ENCODE data around the gene PSME4. TPM values are rescaled to one million over a fixed set of nuclear protein-coding genes. Genes with fewer than 3 reads are reported as not detected.

PSME4 gene
- total RNA-seq, 1 donor from 2014 or later = 71.2 TPM

DNA sequence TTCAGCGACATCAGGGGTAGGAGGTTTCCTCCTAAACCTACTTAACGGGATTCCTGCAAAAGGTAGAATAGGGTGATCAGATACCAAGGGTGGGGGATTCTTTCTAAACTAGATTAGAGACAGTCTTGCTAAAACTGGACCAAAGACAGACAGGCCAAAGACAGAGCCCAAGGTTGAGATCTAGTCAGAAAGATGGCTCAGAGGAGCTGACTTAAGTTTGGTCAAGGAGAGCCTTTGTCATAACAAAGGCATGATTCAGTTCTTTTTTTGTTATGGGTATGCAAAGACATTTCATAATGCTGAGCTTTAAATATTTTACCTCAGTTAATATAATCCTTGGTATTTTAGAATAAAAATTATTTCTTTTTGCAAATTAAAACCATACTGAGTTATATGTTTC is 93.2 kb downstream of the PSME4 start:
- H3K4me3 ChIP-seq = no peak overlapping the region
- TF ChIP-seq POLR2AphosphoS5 (IDR thresholded peaks at IDR 0.05; ENCODE audit: insufficient read depth in 1 of 2, low read depth in 1 of 2) (no peak), POLR2A (IDR thresholded peaks at IDR 0.05) (no peak)
- TF ChIP-seq, protein P1, sequence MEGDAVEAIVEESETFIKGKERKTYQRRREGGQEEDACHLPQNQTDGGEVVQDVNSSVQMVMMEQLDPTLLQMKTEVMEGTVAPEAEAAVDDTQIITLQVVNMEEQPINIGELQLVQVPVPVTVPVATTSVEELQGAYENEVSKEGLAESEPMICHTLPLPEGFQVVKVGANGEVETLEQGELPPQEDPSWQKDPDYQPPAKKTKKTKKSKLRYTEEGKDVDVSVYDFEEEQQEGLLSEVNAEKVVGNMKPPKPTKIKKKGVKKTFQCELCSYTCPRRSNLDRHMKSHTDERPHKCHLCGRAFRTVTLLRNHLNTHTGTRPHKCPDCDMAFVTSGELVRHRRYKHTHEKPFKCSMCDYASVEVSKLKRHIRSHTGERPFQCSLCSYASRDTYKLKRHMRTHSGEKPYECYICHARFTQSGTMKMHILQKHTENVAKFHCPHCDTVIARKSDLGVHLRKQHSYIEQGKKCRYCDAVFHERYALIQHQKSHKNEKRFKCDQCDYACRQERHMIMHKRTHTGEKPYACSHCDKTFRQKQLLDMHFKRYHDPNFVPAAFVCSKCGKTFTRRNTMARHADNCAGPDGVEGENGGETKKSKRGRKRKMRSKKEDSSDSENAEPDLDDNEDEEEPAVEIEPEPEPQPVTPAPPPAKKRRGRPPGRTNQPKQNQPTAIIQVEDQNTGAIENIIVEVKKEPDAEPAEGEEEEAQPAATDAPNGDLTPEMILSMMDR (IDR thresholded peaks at IDR 0.05) = no peak
- H3K36me3 ChIP-seq = peaks cover 0 to 50% of the 10 kb centered on the region in 2 donors
- DNase-seq (ENCODE audit: extremely low spot score in 2 of 2) = no peak
- H3K9me3 ChIP-seq = no peaks in the 10 kb centered on the region
- intact Hi-C loops (cut with DNase I) = no loop called here
- no peaks in the 10 kb centered on the region for H3K4me1 ChIP-seq
- H3K27ac ChIP-seq = no peak overlapping the region
- H3K27me3 ChIP-seq = no peaks in the 10 kb centered on the region

DNA sequence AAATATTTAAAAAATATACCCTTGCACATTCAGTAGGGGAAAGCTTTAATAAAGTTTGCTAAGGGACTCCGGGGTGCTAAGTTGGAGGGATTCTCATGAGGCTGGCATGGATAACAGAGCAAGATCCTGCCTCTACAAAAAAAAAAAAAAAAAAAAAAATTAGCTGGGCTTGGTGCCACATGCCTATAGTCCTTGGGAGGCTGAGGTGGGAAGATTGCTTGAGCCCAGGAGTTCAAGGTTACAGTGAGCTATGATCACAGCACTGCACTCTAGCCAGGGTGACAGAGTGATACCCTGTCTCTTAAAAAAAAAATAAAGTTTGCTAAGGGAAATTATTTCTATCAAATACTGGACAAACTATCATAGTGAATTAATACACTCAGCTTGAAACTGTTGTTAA is 93.7 kb downstream of the PSME4 start:
- no peak overlapping the region for H3K4me3 ChIP-seq
- no peaks in the 10 kb centered on the region for H3K4me1 ChIP-seq
- intact Hi-C loops (cut with DNase I) = no loop called here
- H3K9me3 ChIP-seq = no peaks in the 10 kb centered on the region
- peaks cover 0 to 46% of the 10 kb centered on the region in 2 donors for H3K36me3 ChIP-seq
- TF ChIP-seq POLR2AphosphoS5 (IDR thresholded peaks at IDR 0.05; ENCODE audit: insufficient read depth in 1 of 2, low read depth in 1 of 2) (no peak), POLR2A (IDR thresholded peaks at IDR 0.05) (no peak)
- TF ChIP-seq, protein P1 (IDR thresholded peaks at IDR 0.05) = no peak
- no peaks in the 10 kb centered on the region for H3K27me3 ChIP-seq
- no peak for DNase-seq (ENCODE audit: extremely low spot score in 2 of 2)
- no peak overlapping the region for H3K27ac ChIP-seq

DNA sequence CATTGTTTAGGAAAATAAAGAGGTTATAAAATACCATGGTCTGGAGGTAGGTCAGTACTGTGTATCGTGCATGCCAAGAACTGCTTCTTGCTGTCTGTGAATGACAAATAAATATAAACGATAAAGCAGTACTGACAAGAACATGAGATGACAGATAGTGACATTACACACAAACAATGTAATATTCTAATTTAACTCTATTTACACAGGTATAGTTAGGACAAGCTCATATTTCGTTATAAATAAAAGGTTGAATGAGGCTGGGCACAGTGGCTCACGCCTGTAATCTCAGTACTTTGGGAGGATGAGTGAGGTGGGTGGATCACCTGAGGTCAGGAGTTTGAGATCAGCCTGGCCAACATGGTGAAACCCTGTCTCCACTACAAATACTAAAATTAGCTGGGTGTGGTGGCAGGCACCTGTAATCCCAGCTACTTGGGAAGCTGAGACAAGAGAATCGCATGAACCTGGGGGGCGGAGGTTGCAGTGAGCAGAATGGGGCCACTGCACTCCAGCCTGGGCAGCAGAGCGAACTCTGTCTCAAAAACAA is 96.3 kb downstream of the PSME4 start:
- DNase-seq (ENCODE audit: extremely low spot score in 2 of 2) = no peak
- H3K36me3 ChIP-seq = peaks cover 0 to 31% of the 10 kb centered on the region in 2 donors
- H3K27ac ChIP-seq = no peak overlapping the region
- TF ChIP-seq, protein P1 (IDR thresholded peaks at IDR 0.05) = no peak
- TF ChIP-seq POLR2AphosphoS5 (IDR thresholded peaks at IDR 0.05; ENCODE audit: insufficient read depth in 1 of 2, low read depth in 1 of 2) (no peak), POLR2A (IDR thresholded peaks at IDR 0.05) (no peak)
- intact Hi-C loops (cut with DNase I) = no loop called here
- H3K9me3 ChIP-seq = no peaks in the 10 kb centered on the region
- no peaks in the 10 kb centered on the region for H3K27me3 ChIP-seq
- no peaks in the 10 kb centered on the region for H3K4me1 ChIP-seq
- no peak overlapping the region for H3K4me3 ChIP-seq

DNA sequence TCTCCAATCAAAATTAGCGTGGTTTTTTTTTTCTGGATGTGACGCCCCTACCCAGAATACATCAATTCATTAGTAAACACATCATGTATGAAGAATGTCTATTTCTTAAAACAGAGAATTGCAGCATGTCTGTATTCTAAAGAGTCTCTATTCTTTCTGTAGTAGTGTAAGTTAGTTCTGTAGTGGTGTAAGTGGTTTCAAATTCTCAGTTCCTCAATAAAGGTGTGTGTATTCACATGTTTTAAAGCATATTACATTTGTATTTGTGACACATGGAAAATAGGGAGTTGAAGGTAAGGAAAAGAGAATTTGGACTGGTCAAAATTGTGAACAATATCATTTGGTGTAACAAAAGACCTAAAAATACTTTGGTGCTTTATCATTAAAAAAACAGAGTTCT is 103.0 kb downstream of the PSME4 start:
- peaks cover 0 to 42% of the 10 kb centered on the region in 2 donors for H3K36me3 ChIP-seq
- TF ChIP-seq, protein P1 (IDR thresholded peaks at IDR 0.05) = no peak
- intact Hi-C loops (cut with DNase I) = no loop called here

DNA sequence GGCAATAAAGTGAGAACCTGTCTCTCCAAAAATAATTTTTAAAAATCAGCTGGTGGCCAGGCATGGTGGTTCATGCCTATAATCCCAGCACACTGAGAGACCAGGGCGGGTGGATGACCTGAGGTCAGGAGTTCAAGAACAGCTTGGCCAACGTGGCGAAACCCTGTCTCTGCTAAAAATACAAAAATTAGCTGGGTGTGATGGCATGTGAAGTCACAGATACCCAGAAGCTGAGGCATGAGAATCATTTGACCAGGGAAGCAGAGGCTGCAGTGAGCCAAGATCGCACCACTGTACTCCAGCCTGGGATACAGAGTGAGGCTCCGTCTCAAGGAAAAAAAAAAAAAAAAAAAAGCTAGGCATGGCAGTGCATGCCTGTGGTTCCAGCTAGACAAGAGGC is 103.6 kb downstream of the PSME4 start:
- no peaks in the 10 kb centered on the region for H3K27me3 ChIP-seq
- no peak overlapping the region for H3K27ac ChIP-seq
- H3K9me3 ChIP-seq = no peaks in the 10 kb centered on the region
- H3K4me1 ChIP-seq = no peaks in the 10 kb centered on the region
- no peak for TF ChIP-seq POLR2A (IDR thresholded peaks at IDR 0.05)
- no peak for DNase-seq (ENCODE audit: extremely low spot score in 2 of 2)
- peaks cover 0 to 42% of the 10 kb centered on the region in 2 donors for H3K36me3 ChIP-seq
- H3K4me3 ChIP-seq = no peak overlapping the region
- intact Hi-C loops (cut with DNase I) = no loop called here

More for the DNA sequence above, 103.0 kb downstream of the PSME4 start:
- H3K27ac ChIP-seq = no peak overlapping the region
- H3K4me1 ChIP-seq = no peaks in the 10 kb centered on the region
- H3K27me3 ChIP-seq = no peaks in the 10 kb centered on the region
- no peak overlapping the region for H3K4me3 ChIP-seq
- DNase-seq (ENCODE audit: extremely low spot score in 2 of 2) = no peak
- no peaks in the 10 kb centered on the region for H3K9me3 ChIP-seq

All from vagina (tissue), 2 donors.